HG03045 (cell line): ENCODE data around the gene COX6B1.
A peak's percentile ranks its signal among the peaks of the same experiment; 100 is the strongest.
"Not testable (repeated sequence)": the region's sequence is repeated elsewhere in the genome, so short reads cannot be mapped to it uniquely, and the experiment has no call there.

ENCODE experiments used
- ATAC-seq: cut with Tn5 transposase; IDR thresholded peaks from one replicate; pipeline ENCODE4 v1.9.1; 2021; ENCODE audit warnings: mild to moderate bottlenecking, moderate library complexity; ENCODE audit not compliant: unreplicated experiment

Gene COX6B1

GRCh38 chr19:35633727-35634440 lies 14.2 kb upstream of the COX6B1 start:
- no peak for ATAC-seq

DNA sequence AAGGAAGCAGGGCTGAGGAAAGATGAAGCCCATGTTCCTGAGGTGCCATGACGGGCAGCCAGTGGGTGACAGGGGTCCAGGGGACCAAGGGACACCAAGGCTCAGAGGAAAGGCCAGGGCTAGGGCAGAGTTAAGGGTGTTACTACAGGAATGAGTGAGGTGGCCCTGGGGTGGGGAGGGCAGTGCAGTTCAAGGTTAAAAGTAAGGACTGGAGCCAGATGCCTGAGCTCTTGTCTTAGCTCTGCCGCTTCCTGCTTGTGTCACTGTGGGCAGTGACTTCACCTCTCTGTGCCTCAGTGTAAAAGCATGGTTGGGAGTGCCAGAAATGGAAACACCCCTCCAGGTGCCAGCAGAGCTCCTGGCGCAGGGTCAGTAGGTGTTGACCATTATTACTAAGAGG lies 11.5 kb upstream of the COX6B1 start:
- no peak for ATAC-seq

GRCh38 chr19:35637165-35637564 lies 11.0 kb upstream of the COX6B1 start:
- ATAC-seq, result no peak

GRCh38 chr19:35639321-35639639 lies 8.8 kb upstream of the COX6B1 start:
- ATAC-seq, result no peak

GRCh38 chr19:35639863-35640262 lies 8.3 kb upstream of the COX6B1 start:
- no peak for ATAC-seq

DNA sequence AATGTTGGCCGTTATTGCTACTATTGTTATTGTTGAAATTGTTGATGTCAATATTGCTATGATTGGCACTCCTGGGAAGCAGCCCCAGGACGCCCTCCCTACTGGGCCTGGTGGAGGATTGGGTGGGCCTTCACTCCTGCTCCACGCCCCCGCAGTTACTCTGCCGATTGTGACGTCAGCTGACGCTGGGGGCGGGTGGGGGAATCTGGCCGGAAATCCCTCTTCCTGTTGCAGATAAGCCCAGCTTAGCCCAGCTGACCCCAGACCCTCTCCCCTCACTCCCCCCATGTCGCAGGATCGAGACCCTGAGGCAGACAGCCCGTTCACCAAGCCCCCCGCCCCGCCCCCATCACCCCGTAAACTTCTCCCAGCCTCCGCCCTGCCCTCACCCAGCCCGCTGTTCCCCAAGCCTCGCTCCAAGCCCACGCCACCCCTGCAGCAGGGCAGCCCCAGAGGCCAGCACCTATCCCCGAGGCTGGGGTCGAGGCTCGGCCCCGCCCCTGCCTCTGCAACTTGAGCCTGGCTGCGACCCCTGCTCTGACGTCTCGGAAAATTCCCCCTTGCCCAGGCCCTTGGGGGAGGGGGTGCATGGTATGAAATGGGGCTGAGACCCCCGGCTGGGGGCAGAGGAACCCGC lies 6.5 kb upstream of the COX6B1 start, which contains the start of gene ETV2:
Gene ETV2, plus strand, starts transcription at position 231 of the 637 bp plus-strand sequence. CDS start 716 bp downstream, outside the sequence.
- ATAC-seq, result no peak

DNA sequence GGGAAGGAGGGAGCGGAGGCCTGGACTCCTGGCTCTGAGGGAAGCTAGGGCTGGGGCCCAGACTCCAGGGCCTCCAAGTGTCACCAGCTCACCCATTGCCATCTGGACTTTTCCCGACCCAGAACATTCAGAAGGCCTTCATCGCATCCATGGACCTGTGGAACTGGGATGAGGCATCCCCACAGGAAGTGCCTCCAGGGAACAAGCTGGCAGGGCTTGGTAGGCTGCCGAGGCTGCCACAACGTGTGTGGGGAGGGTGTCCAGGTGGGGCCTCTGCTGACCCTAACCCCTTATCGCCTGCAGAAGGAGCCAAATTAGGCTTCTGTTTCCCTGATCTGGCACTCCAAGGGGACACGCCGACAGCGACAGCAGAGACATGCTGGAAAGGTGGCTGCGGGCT lies 5.8 kb upstream of the COX6B1 start:
- ATAC-seq, result no peak

GRCh38 chr19:35642798-35643254 lies 5.3 kb upstream of the COX6B1 start:
- ATAC-seq, result no peak

- ATAC-seq, result peak; percentile 39
Measured at GRCh38 chr19:35643255-35644205, 4.6 kb upstream of the COX6B1 start.

- peak; percentile 66 for ATAC-seq
Measured at GRCh38 chr19:35644206-35644986, 3.7 kb upstream of the COX6B1 start.

DNA sequence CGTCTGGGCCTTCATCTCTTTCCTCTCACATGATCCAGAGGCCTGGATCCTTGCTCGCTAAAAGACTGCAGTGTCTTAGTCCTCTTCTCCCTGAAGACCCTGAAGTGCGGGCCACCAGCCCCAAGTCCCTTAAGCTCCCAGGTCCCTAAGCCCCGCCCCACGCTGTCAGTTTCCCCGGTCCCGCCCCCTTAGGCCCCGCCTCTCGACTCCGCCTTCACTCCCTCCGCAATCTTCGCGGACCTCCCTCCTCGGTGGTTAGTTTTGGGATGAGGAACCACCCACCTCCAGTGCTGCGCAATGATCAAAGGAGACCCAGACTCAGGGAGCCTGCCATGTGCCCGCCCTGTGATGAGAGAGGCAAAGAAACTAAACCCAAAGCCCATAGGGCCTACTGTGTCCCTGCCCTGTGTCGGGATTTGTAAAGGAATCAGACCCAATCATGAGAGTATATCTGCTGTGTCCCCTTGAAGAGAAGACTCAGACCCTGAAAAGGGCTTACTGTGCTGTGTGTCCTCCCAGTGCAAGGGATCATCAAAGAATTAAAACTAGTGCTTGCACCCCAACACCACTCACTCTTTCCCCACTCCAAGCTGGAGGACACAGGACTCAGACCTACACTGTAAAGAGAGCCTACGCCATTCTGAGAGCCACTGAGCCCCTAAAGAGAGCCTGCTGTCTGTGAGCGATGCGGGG lies 3.0 kb upstream of the COX6B1 start:
- ATAC-seq, result no peak

DNA sequence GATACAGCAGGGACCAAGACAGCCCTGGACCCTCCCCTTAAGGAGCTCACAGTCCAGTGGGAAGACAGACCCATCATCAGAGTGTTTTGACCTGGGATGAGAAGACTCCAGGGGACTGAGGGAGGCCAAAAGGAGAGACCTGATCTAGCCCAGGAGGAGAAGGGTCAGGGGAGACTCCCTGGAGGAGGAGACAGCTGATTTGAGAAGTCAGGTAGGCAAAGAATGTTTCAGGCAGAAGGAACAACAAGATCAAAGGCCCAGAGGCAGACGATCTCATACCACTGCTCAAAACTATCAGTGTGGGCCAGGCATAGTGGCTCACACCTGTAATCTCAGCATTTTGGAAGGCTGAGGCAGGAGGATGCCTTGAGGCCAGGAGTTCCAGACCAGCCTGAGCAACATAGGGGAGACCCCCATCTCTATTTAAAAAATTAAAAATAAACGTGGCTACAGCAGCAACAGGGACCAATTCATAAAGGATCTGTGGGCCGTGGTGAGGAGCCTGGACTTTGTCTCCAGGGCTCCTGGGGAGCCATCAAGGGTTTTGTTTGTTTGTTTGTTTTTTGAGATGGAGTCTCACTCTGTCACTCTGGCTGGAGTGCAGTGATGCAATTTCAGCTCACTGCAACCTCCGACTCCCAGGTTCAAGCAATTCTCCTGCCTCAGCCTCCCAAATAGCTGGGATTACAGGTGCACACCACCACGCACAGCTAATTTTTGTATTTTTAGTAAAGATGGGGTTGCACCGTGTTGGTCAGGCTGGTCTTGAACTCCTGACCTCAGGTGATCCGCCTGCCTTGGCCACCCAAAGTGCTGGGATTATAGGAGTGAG lies 2.2 kb upstream of the COX6B1 start:
- no peak for ATAC-seq

DNA sequence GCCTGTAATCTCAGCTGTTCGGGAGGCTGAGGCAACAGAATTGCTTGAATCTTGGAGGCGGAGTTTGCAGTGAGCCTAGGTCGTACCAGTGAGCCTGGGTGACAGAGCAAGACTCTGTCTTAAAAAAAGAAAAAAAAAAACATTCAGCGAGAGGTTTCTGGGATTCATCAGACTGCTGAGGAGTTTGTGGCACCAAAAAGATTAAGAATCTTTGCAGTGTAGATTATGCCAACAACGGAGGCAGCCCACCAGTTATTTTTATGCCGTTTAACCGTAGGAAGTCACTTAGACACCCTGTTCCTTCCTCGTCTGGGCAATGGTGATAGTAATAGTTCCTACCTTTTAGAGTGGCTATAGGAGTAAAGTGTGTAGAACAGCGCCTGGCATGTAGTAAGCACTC lies 2.5 kb downstream of the COX6B1 start:
- no peak for ATAC-seq

- not testable (repeated sequence) for ATAC-seq
Measured at GRCh38 chr19:35654828-35655227, 6.7 kb downstream of the COX6B1 start.

DNA sequence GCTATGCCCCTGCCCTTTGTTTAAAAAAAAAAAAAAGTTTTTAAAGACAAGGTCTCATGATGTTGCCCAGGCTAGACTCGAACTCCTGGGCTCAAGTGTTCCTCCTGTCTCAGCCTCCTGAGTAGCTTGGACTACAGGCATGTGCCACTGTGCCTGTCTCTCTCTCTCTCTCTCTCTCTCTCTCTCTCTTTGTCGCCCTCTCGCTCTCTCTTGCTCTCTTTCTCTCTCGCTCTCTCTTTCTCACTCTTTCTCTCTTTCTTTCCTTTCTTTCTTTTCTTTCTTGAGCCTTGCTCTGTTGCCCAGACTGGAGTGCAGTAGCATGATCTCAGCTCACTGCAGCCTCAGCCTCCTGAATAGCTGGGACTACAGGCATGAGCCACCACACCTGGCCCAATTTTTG lies 7.5 kb downstream of the COX6B1 start:
- no peak for ATAC-seq

DNA sequence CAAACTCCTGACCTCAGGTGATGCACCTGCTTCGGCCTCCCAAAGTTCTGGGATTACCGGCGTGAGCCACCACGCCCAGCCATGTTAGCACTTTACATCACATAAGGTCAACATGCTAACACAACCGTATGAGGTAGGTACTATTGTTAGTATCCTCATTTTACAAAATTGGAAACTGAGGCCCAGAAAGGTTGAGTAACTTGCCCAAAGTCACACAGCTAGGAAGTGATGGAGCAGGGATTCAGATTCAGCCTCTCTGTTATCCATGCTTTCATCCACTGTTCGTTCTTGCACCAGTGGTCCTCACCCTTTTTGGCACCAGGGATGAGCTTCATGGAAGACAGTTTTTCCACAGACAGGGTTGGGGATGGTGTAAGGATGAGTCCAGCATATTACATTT lies 8.6 kb downstream of the COX6B1 start:
- no peak for ATAC-seq

- ATAC-seq, result no peak
Measured at GRCh38 chr19:35657904-35658700, 10.0 kb downstream of the COX6B1 start.

DNA sequence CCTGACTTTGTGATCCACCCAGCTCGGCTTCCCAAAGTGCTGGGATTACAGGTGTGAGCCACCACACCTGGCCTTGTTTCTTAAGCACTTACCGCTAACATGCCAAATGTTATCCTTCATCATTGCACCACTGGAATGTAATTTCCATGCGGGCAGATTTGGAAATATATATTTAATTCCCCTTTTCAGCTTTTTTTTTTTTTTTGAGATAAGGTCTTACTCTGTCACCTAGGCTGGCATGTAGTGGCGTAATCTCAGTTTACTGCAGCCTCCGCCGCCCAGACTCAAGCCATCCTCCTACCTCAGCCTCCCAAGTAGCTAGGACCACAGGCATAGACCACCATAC lies 13.8 kb downstream of the COX6B1 start:
- no peak for ATAC-seq

GRCh38 chr19:35663981-35664380 lies 15.9 kb downstream of the COX6B1 start:
- no peak for ATAC-seq
